Cardiac ventricle fibroblast (primary cell): ENCODE data around the gene SERP1. TPM values are rescaled to one million over a fixed set of nuclear protein-coding genes. Genes with fewer than 3 reads are reported as not detected.

Experiments
- total RNA-seq: library from RNA; depleted of rRNA; stranded (reverse); fragments of >200 nt; gene quantifications from 2 replicates; pipeline ENCODE4 v1.2.3, GENCODE V29; 2015

SERP1 gene
- total RNA-seq, result 230 and 253 TPM in 2 replicates

DNA sequence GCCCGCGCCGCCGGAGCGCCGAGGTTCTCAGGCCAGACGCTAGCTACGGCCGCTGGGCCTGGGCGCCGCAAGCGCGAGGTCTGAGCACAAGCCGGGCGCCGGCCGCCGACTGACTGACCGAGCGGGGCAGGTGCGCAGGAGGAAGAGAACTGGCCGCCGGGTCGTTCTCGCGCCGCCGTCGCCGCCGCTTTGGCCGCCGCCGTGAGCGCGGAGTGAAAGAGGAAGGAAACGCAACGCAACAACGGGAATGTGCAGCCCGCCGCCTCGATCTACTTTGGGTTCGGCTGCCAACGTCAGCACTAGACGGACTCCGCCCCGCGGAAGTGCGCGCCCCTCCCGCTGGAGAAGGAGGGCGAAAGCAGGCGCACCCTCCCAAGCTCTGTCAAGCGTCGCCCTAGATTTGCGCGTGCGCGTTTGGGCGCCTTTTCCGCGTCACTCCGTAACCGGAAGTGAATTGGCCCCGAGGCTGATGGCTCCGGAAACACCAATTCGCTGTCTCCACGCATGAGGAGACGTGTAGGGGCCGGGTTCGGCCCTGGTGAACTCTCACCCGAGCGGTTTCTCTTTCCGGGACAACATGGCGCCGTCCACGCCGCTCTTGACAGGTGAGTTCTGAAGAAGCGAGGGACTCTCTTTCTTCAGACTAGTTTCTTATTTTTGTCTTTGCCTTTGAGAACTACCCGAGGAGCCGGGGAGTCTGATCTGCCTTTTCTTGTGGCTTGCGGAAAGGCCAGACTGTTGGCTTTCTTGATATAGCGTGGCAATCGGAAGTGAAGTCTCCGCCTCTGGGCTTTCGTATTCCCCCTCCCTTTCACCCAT lies at the start of gene SERP1, which contains the start of gene EIF2A:
SERP1 (minus strand) TSS at position 271 of the 819 bp plus-strand sequence. CDS start 361 bp downstream, outside the sequence.
EIF2A (plus strand) TSS at position 562 of the 819 bp plus-strand sequence; CDS start at position 578, 16 bp downstream.

Other genes with a start within 250 kb of the SERP1 start
- gene TSC22D2, start 138.2 kb downstream of the SERP1 start, total RNA-seq, result 8.4 and 14.5 TPM in 2 replicates
- 84.2 and 120 TPM in 2 replicates for gene EIF2A, start 291 bp upstream of the SERP1 start, total RNA-seq
- 57.2 and 59.0 TPM in 2 replicates for gene SELENOT, start 56.8 kb upstream of the SERP1 start, total RNA-seq
- gene ERICH6, start 157.4 kb upstream of the SERP1 start, total RNA-seq, result not detected in 2 replicates
- gene SIAH2, start 216.7 kb upstream of the SERP1 start, total RNA-seq, result 23.5 and 29.1 TPM in 2 replicates